ENCODE measurements around the gene SPCS3. TPM values are rescaled to one million over a fixed set of nuclear protein-coding genes. Genes with fewer than 3 reads are reported as not detected.
"Not testable (repeated sequence)": the region's sequence is repeated elsewhere in the genome, so short reads cannot be mapped to it uniquely, and the experiment has no call there.

SPCS3 gene
- total RNA-seq, 1 donor from 2014 or later: 57.4 TPM

DNA sequence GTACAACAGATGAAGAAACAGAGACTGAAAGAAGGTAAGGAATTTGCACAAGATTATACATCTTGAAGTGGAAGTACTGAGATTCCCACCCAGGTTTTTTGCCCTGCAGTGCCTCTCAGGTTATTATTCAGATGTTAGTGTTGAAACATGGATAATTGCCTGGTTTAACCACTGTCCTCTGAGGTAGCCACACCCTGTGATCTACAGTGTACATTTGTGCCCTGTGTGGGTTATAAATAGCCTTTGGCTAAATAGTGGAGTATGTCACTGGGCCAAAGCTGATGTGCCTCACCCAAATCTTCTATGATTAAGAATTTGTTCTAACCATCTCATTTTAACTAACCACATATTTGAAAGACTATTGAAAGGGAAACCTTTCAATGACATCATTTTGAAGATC is 45.3 kb upstream of the SPCS3 start:
- no peaks in the 10 kb centered on the region for H3K36me3 ChIP-seq
- intact Hi-C loops (cut with DNase I): no loop called here
- no peak for DNase-seq (ENCODE audit: low spot score in 2 of 2)
- no peaks in the 10 kb centered on the region for H3K9me3 ChIP-seq
- TF ChIP-seq CTCF (IDR thresholded peaks at IDR 0.05): no peak
- H3K4me1 ChIP-seq: no peaks in the 10 kb centered on the region
- H3K27ac ChIP-seq: no peak overlapping the region
- H3K27me3 ChIP-seq: no peaks in the 10 kb centered on the region
- no peak overlapping the region for H3K4me3 ChIP-seq

DNA sequence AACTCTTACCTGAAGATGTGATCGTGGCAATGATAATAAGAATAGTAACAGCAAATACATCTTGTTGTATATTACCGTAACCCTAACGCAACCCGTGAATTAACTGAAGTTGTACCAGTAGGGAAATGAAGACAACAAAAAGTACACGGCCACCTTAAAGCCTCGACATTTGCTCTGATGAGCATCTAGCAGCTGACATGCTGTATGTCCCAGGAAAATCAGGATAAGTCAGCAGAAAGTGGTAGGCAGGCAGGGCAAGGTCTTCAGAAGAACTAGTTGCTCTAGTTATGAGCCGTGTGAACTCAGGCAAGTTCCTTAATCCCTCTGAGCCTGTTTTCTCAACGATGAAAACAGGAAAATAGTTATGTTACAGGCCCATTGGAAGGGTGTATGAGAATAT is 43.1 kb upstream of the SPCS3 start:
- H3K4me3 ChIP-seq: no peak overlapping the region
- no peak for TF ChIP-seq CTCF (IDR thresholded peaks at IDR 0.05)
- intact Hi-C loops (cut with DNase I): loop anchor here (1.0 to 5.0 kb wide), 3 partner anchors 79 to 242 kb away; partner anchors contain the start of gene SPATA4
- no peaks in the 10 kb centered on the region for H3K4me1 ChIP-seq
- no peaks in the 10 kb centered on the region for H3K36me3 ChIP-seq
- H3K9me3 ChIP-seq: no peaks in the 10 kb centered on the region
- DNase-seq (ENCODE audit: low spot score in 2 of 2): no peak
- H3K27me3 ChIP-seq: no peaks in the 10 kb centered on the region
- H3K27ac ChIP-seq: no peak overlapping the region

DNA sequence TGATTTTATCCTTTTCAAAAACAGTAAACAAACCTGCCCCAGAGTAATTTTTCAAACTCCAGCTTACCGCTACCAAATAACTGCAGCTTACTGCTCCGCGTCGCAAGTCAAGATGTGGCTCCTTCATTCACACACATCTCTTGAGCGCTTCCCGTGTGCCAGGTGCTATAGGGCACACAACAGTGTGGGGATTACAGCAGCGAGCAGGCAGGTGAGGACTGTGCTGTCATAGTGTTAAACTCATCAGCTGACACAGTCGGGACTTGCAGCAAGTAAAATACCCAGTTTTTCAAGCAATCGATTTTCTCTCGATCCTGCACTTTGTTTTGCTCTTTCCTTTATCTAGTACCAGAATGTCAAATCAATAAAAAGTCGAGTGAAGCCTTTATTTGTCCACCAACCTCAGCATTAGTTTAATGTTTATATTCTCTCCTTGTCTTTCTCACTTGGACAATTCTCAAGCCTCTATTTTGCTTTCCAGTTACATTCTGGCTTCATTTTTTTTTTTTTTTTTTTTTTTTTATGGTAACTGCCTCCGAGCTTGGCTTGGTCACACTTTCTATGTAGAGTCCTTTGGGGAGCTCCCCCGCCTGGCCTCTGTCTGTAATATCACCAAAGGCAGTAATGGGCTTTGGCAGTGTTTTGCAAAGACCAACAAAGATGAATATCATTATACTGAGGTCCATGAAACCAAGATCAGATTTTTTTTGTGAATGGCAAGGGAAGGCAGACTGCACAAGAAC is 42.4 kb upstream of the SPCS3 start:
- H3K36me3 ChIP-seq: no peaks in the 10 kb centered on the region
- TF ChIP-seq CTCF (IDR thresholded peaks at IDR 0.05): peak in 2 of 3 experiments; percentile 42 to 53
- H3K9me3 ChIP-seq: no peaks in the 10 kb centered on the region
- H3K27me3 ChIP-seq: no peaks in the 10 kb centered on the region
- intact Hi-C loops (cut with DNase I): loop anchor here (1.0 to 5.0 kb wide), 3 partner anchors 80 to 243 kb away; partner anchors contain the start of gene SPATA4
- H3K4me1 ChIP-seq: no peaks in the 10 kb centered on the region
- H3K4me3 ChIP-seq: peak overlapping the region in 1 of 2 donors; percentile 16
- peak in 1 of 2 donors; percentile 68 for DNase-seq (ENCODE audit: low spot score in 2 of 2)
- H3K27ac ChIP-seq: no peak overlapping the region

- not testable (repeated sequence) for H3K9me3 ChIP-seq; H3K4me1 ChIP-seq; H3K4me3 ChIP-seq; H3K36me3 ChIP-seq; DNase-seq (ENCODE audit: low spot score in 2 of 2); H3K27me3 ChIP-seq; H3K27ac ChIP-seq
- intact Hi-C loops (cut with DNase I): loop anchor here (5.0 kb wide), 1 partner anchor 82 kb away; the partner anchor contains the start of gene SPATA4
Observed at GRCh38 chr4:176279560-176279959, 40.2 kb upstream of the SPCS3 start.

DNA sequence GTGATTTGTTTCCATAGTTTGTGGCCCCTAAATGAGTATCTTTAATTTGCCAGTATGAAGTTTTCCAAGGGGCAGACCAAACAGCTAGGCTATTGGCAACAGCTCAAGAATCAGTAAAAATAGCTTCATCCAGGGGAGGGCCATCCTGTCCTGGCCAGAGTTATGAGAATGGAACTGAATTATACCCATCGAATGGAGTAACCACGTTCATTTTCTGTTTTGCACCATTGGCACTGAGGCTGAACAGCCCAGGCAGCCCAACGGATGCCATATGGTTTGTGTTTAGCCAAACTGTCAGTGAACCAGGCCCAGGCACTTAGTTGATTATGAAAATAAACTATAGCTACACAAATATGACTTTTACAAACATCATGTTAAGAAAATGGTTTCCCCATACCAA is 33.0 kb upstream of the SPCS3 start:
- DNase-seq (ENCODE audit: low spot score in 2 of 2): no peak
- no peak overlapping the region for H3K4me3 ChIP-seq
- no peaks in the 10 kb centered on the region for H3K27me3 ChIP-seq
- no peaks in the 10 kb centered on the region for H3K36me3 ChIP-seq
- no peaks in the 10 kb centered on the region for H3K9me3 ChIP-seq
- intact Hi-C loops (cut with DNase I): no loop called here
- H3K4me1 ChIP-seq: no peaks in the 10 kb centered on the region
- H3K27ac ChIP-seq: no peak overlapping the region
- no peak for TF ChIP-seq CTCF (IDR thresholded peaks at IDR 0.05)

GRCh38 chr4:176287546-176287945 is 32.2 kb upstream of the SPCS3 start:
- no peak for TF ChIP-seq CTCF (IDR thresholded peaks at IDR 0.05)
- no peak for DNase-seq (ENCODE audit: low spot score in 2 of 2)
- intact Hi-C loops (cut with DNase I): no loop called here
- Histone ChIP-seq H3K4me3 (no peak overlapping the region), H3K27ac (no peak overlapping the region), H3K36me3 (no peaks in the 10 kb centered on the region), H3K27me3 (no peaks in the 10 kb centered on the region), H3K4me1 (no peaks in the 10 kb centered on the region), H3K9me3 (no peaks in the 10 kb centered on the region)
